SU-DHL-6 (cell line): Measurements from ENCODE around the gene CNPY3.

ENCODE experiments used
- EZH2phosphoT487 ChIP-seq: fragments of 200-600 bp; sonication (generic), shearing (Covaris generic); conservative IDR thresholded peaks from 2 replicates; pipeline ENCODE4 v1.6.1; 2018; ENCODE audit warnings: mild to moderate bottlenecking, antibody characterized with exemption, low read length, moderate library complexity, mixed read lengths
- TF ChIP-seq, protein P1 (sequence below): fragments of 200-600 bp; sonication (generic); IDR thresholded peaks from one replicate; pipeline ENCODE4 v1.5.1; 2017; ENCODE audit warnings: antibody characterized with exemption, mild to moderate bottlenecking, low read length, moderate library complexity; ENCODE audit not compliant: insufficient read depth, poor library complexity, severe bottlenecking

DNA sequence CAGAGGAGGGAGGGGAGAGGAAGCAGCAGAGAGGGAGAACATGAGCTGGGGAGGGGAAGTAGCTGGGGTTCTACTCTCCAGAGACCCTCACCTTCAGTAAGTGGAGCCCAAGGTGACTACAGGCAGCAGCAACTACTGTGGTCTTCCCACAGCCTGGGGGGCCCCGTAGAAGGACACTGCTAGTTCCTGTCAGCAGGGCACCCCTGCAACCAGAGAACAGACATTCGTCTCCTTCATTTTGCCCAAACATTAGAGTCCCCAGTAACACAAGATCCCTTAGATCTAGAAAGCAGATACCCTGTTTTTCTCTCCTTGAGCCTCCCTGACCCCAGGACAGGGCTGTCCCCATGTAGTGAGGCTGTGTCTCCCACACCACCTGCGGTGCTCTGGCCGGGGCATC is 39.5 kb downstream of the CNPY3 start:
- TF ChIP-seq, protein P1, sequence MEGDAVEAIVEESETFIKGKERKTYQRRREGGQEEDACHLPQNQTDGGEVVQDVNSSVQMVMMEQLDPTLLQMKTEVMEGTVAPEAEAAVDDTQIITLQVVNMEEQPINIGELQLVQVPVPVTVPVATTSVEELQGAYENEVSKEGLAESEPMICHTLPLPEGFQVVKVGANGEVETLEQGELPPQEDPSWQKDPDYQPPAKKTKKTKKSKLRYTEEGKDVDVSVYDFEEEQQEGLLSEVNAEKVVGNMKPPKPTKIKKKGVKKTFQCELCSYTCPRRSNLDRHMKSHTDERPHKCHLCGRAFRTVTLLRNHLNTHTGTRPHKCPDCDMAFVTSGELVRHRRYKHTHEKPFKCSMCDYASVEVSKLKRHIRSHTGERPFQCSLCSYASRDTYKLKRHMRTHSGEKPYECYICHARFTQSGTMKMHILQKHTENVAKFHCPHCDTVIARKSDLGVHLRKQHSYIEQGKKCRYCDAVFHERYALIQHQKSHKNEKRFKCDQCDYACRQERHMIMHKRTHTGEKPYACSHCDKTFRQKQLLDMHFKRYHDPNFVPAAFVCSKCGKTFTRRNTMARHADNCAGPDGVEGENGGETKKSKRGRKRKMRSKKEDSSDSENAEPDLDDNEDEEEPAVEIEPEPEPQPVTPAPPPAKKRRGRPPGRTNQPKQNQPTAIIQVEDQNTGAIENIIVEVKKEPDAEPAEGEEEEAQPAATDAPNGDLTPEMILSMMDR = no peak
- TF ChIP-seq EZH2phosphoT487 = no peak
